Ovary (tissue), 9 donors: ENCODE data around the gene NDUFV2. TPM values are rescaled to one million over a fixed set of nuclear protein-coding genes. Genes with fewer than 3 reads are reported as not detected.
A peak's percentile ranks its signal among the peaks of the same experiment; 100 is the strongest.

Source experiments
- DNase-seq, 5 donors: peaks; one replicate each; pipeline ENCODE4 v3.0.0-alpha.2; 2019 to 2020
- H3K27ac ChIP-seq, 2 donors: fragments of 200-600 bp; one replicate each; pipeline versions ENCODE4 v1.5.1 to v1.8.0; 2019 to 2022
- H3K27me3 ChIP-seq: fragments of 200-600 bp; one replicate; pipeline ENCODE4 v1.8.0; 2022
- H3K36me3 ChIP-seq: fragments of 200-600 bp; sonication (generic); one replicate; pipeline ENCODE4 v1.5.1; 2019
- H3K4me1 ChIP-seq: one replicate; pipeline ENCODE4 v1.8.1; 2013; ENCODE audit warnings: mild to moderate bottlenecking, moderate library complexity; ENCODE audit not compliant: insufficient read depth
- H3K4me3 ChIP-seq: fragments of 200-600 bp; sonication (generic); one replicate; pipeline ENCODE4 v1.5.1; 2017
- H3K9me3 ChIP-seq, 2 donors: fragments of 200-600 bp in 1 of 2; sonication (generic) in 1 of 2; one replicate each; pipeline versions ENCODE4 v1.5.1 to v1.8.1; 2013 to 2019; ENCODE audit warnings: mild to moderate bottlenecking in 1 of 2, moderate library complexity in 1 of 2
- EP300 ChIP-seq: sonication (generic); formaldehyde crosslinking; IDR thresholded peaks from one replicate; pipeline ENCODE4 v1.6.1; 2017; ENCODE audit warnings: antibody characterized with exemption
- POLR2A ChIP-seq: fragments of 450-650 bp; IDR thresholded peaks from one replicate; pipeline ENCODE4 v1.6.1; 2017; ENCODE audit warnings: antibody characterized with exemption, mild to moderate bottlenecking, moderate library complexity
- WGBS, 3 donors: extraction: QIAGEN DNeasy Blood & Tissue Kit in 1 of 3; methylation state at CpG; one replicate each; pipeline versions ENCODE4 v1.1.5 to v1.1.7; 2013 to 2017; 5-methylcytosine and 5-hydroxymethylcytosine counted together
- intact Hi-C, 4 donors: fragments of 100-400 bp; cut with DNase I; formaldehyde crosslinking; loops; one replicate each; pipeline versions ENCODE4 v1.11.0 to v1.15.1; 2022 to 2023
- polyA plus RNA-seq, 2 donors: library from polyadenylated mRNA; stranded (reverse); fragments of 200-250 nt in 1 of 2; fragments of 350-450 nt in 1 of 2; fragmentation: Illumina TruSeq in 1 of 2; extraction: RNeasy Lipid Tissue Mini Kit (QIAGEN cat#74804) in 1 of 2; gene quantifications; one replicate each; pipeline ENCODE4 v1.2.3, GENCODE V29; 2013 to 2014
- total RNA-seq, 7 donors: library from RNA; depleted of rRNA in 2 of 7; stranded (reverse); fragments of >200 nt in 2 of 7; fragmentation: NEBNext Ultra II Directional in 3 of 7; extraction: Animal tissue kit (Norgen Biotek cat#: 25700) in 3 of 7; gene quantifications; one replicate each; pipeline versions ENCODE4 v1.1.0 to v1.2.4, GENCODE V29; 2016 to 2023
- TF ChIP-seq, protein P1 (sequence below), 3 donors: fragments of 450-650 bp in 2 of 3; fragments of 200-600 bp in 1 of 3; IDR thresholded peaks; one replicate each; pipeline versions ENCODE4 v1.5.1 to v1.8.0; 2016 to 2022; ENCODE audit warnings: antibody characterized with exemption in 3 of 3, mild to moderate bottlenecking in 1 of 3
- donor health status: DM: no; HTN: no; CAD: no; lungs with moderate emphysema.
- donor health status: DM: no; HTN: no; CAD: no.
- donor health status: Bipolar disorder and iron deficiency.
- donor health status: DM: yes; HTN: yes; CAD: no.
- donor health status: DM: no; HTN: no; CAD: no.
- donor health status: DM: yes; HTN: yes; CAD: no.

NDUFV2 gene
- total and polyA plus RNA-seq, 9 donors, result 59.7 to 135 (median 76.6) TPM

DNA sequence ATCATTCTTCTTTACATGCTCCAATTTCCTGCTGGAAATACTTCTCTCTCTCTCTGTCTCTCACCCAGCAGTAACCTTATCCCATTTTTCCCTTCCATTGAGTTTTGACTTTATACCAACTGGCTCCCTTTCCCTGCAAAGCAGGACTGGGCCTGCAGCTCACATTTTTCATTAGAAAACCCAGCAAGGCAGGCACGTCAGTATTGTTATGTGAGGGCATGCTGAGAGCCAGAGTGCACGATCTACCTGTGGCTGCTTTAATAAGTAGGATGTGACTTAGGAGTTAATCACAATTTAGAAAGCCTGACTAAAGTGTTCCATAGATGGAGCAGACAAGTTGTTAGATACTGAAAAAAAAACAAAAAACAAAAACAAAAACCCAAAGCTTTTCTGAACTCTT lies 5.2 kb upstream of the NDUFV2 start:
- H3K27me3 ChIP-seq, result no peaks in the 10 kb centered on the region
- no peaks in the 10 kb centered on the region for H3K9me3 ChIP-seq
- TF ChIP-seq, protein P1, sequence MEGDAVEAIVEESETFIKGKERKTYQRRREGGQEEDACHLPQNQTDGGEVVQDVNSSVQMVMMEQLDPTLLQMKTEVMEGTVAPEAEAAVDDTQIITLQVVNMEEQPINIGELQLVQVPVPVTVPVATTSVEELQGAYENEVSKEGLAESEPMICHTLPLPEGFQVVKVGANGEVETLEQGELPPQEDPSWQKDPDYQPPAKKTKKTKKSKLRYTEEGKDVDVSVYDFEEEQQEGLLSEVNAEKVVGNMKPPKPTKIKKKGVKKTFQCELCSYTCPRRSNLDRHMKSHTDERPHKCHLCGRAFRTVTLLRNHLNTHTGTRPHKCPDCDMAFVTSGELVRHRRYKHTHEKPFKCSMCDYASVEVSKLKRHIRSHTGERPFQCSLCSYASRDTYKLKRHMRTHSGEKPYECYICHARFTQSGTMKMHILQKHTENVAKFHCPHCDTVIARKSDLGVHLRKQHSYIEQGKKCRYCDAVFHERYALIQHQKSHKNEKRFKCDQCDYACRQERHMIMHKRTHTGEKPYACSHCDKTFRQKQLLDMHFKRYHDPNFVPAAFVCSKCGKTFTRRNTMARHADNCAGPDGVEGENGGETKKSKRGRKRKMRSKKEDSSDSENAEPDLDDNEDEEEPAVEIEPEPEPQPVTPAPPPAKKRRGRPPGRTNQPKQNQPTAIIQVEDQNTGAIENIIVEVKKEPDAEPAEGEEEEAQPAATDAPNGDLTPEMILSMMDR (IDR thresholded peaks at IDR 0.05), result no peak
- TF ChIP-seq POLR2A, result no peak
- TF ChIP-seq EP300, result no peak
- no peak overlapping the region for H3K4me3 ChIP-seq
- no peak overlapping the region for H3K27ac ChIP-seq
- WGBS, 3 donors, result 64 to 71% (median 67%) methylated on average over 2 of the region's 2 CpGs
- H3K4me1 ChIP-seq, result no peaks in the 10 kb centered on the region
- intact Hi-C loops, result no loop called here
- no peak for DNase-seq
- H3K36me3 ChIP-seq, result no peaks in the 10 kb centered on the region

DNA sequence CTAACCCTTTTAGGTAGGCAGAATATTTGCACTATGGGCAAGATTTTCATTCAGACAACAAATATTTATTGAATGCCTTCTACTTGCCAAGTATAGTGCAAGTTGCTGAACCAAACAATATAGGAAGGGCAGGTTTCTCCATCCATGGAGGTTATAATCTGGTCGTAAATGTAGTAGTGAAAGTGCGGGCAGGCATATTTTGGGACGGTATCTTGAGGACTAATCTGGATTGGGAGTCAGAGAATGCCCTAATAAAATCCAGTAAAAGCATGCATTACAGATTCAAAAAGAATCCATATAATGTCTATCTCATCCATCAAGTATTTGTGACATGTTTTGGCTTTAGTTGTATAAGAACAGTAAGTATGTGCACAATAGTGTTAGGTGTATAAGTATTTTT lies 1.7 kb upstream of the NDUFV2 start:
- no peaks in the 10 kb centered on the region for H3K27me3 ChIP-seq
- no peaks in the 10 kb centered on the region for H3K9me3 ChIP-seq
- intact Hi-C loops, result loop anchor here in 1 of 4 donors (5.0 kb wide), 1 partner anchor 37 kb away; the partner anchor contains the start of gene ANKRD12
- H3K36me3 ChIP-seq, result no peaks in the 10 kb centered on the region
- no peak overlapping the region for H3K4me3 ChIP-seq
- 89 to 91% (median 89%) methylated on average over 3 of the region's 3 CpGs for WGBS, 3 donors
- H3K27ac ChIP-seq, result no peak overlapping the region
- TF ChIP-seq, protein P1 (IDR thresholded peaks at IDR 0.05), result no peak
- DNase-seq, result no peak
- peaks cover 2% of the 10 kb centered on the region for H3K4me1 ChIP-seq

DNA sequence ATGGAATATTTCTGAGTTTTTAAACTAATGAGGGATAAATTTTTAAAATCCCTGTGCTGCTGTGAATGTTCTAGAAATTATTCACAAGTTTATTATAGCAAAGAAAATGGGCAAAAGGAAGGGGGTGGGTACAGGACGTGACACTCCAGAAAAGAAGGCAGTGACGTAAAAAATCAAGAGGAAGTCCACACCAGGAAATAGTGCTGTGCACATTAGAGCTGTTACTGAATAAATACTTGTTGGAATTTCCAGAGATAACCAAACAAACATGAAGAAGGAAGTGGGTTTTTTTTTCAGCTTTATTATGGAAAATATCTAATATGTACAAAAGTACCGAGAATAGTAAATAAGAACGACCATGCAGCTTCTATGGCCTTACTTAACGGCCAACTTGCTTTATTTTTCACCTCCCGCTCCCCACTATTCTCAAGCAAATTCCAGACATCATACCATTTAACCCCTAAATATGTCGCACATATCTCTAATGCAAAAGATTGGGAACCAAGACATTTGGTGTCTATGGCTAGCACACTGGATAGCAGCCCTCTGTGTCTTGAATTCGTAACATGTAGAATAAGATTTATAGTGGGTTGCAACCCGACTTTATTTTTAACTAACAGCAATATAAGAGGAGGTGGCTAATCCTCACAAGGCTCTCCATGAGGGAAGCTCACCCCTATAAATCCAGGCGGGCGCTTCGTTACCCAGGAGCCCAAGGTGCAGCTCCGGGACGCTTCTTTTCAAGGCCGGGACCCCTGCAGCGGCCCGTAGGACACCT lies 580 bp upstream of the NDUFV2 start:
- Histone ChIP-seq H3K27me3 (no peaks in the 10 kb centered on the region), H3K36me3 (no peaks in the 10 kb centered on the region), H3K27ac (peak overlapping the region; percentile 22 to 83), H3K4me1 (peaks cover 4% of the 10 kb centered on the region), H3K4me3 (peak overlapping the region; percentile 64), H3K9me3 (no peaks in the 10 kb centered on the region)
- TF ChIP-seq EP300 (no peak), POLR2A (no peak)
- TF ChIP-seq, protein P1 (IDR thresholded peaks at IDR 0.05), result no peak
- intact Hi-C loops, result loop anchor here in 2 of 4 donors (2.0 to 5.0 kb wide), 2 partner anchors 35 kb away; partner anchors contain the start of gene ANKRD12 (in 2 of the 2)
- WGBS, 3 donors, result 0% methylated on average over 17 of the region's 17 CpGs
- DNase-seq, result no peak

DNA sequence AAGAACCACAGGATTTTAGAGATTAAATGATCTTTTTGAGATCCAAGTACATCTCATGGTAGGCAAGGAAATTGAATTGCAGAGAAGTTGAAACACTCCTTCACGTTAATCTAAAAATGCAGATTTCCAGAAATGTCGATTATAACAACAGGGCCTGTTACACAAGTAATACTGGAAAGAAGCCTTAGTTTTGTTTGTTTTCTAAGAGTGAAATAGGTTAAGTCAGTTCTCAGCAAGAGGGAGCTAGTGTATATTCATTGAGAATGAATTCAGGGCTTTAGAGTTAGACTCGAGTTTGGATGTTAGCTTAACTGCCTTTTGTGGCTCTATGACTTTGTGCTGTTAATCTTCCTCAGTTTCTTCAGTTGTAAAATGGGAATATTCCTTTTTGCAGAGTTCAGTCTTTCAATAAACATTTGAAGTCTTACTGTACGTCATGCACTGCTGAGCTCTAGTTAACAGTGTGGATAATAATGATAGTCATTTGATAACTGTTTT lies 926 bp downstream of the NDUFV2 start:
- Histone ChIP-seq H3K27me3 (no peaks in the 10 kb centered on the region), H3K4me1 (peaks cover 6% of the 10 kb centered on the region), H3K4me3 (peak overlapping the region; percentile 64), H3K36me3 (no peaks in the 10 kb centered on the region), H3K9me3 (no peaks in the 10 kb centered on the region), H3K27ac (peak overlapping the region; percentile 64 to 83)
- no peak for TF ChIP-seq EP300
- TF ChIP-seq, protein P1 (IDR thresholded peaks at IDR 0.05), result no peak
- 1 to 4% (median 3%) methylated on average over 4 of the region's 4 CpGs for WGBS, 3 donors
- intact Hi-C loops, result loop anchor here in 2 of 4 donors (2.0 to 5.0 kb wide), 2 partner anchors 33 to 34 kb away; partner anchors contain the start of gene ANKRD12 (in 2 of the 2)
- DNase-seq, result no peak
